ENCODE results near the gene BCAS3. TPM values are rescaled to one million over a fixed set of nuclear protein-coding genes. Genes with fewer than 3 reads are reported as not detected.

The BCAS3 gene
- total RNA-seq, 1 experiment from 2014 or later: 26.3 TPM

GRCh38 chr17:61253937-61254574 lies 576.4 kb downstream of the BCAS3 start (continued):
- no peak for TF ChIP-seq ZBTB33 (IDR thresholded peaks at IDR 0.05; ENCODE audit: extremely low read depth, insufficient replicate concordance, low read length)

- Histone ChIP-seq H3K9me2 (ENCODE audit: insufficient read depth) (no peaks in the 10 kb centered on the region), H3K4me3 (replicated peaks in 1 of 2; ENCODE audit: low read depth in 1 of 2, low read length in 2 of 2) (no peak overlapping the region), H3K79me2 (ENCODE audit: insufficient read depth, low read length) (no peaks in the 10 kb centered on the region), H3K27ac (ENCODE audit: low read depth, low read length) (no peak overlapping the region), H3K4me2 (ENCODE audit: low read length) (no peak overlapping the region), H3K27me3 (ENCODE audit: insufficient read depth, low read length) (peaks cover 7% of the 10 kb centered on the region; the same call in 1 of the 2 replicates), H3K4me1 (ENCODE audit: control insufficient read depth in 1 of 2, insufficient read depth in 2 of 2, low read length in 2 of 2) (peaks cover 4 to 13% of the 10 kb centered on the region in 2 experiments; a peak in 3 of 4 replicates), H4K20me1 (ENCODE audit: insufficient read depth) (no peaks in the 10 kb centered on the region), H3K9me3 (ENCODE audit: control insufficient read depth in 1 of 2, insufficient read depth in 1 of 2, low read depth in 1 of 2, low read length in 2 of 2) (no peaks in the 10 kb centered on the region), H3K9ac (ENCODE audit: low read length) (no peak overlapping the region), H2AFZ (ENCODE audit: low read depth, low read length, poor library complexity, severe bottlenecking) (no peak overlapping the region), H3K36me3 (ENCODE audit: control insufficient read depth in 1 of 2, insufficient read depth in 2 of 2, low read length in 2 of 2) (no peaks in the 10 kb centered on the region)
- ChIA-PET CTCF (no interaction called here), RAD21 (ENCODE audit: low non-redundant PET in 1 of 2, low total read pairs in 2 of 2, uncharacterized antibody in 2 of 2, unreplicated experiment in 2 of 2) (no interaction called here), POLR2A (no interaction called here)
- DNase-seq (ENCODE audit: low read depth, low spot score) (no peak), ATAC-seq (no peak)
- intact Hi-C loops (cut with micrococcal nuclease): no loop called here
- no TSS peak for BruUV-seq (replicated peaks)
- TF ChIP-seq FOSL1 (IDR thresholded peaks at IDR 0.05; ENCODE audit: low read depth) (no peak), POLR2A (IDR thresholded peaks at IDR 0.05; ENCODE audit: borderline replicate concordance, extremely low read depth, insufficient read depth, insufficient read length) (no peak), SP1 (IDR thresholded peaks at IDR 0.05; ENCODE audit: low read depth) (no peak), EZH2phosphoT487 (IDR thresholded peaks at IDR 0.05; ENCODE audit: borderline replicate concordance) (no peak), JUND (IDR thresholded peaks at IDR 0.05) (no peak), YY1 (IDR thresholded peaks at IDR 0.05; ENCODE audit: extremely low read depth, insufficient replicate concordance, low read depth, low read length) (no peak), CBX3 (IDR thresholded peaks at IDR 0.05; ENCODE audit: low read depth) (no peak), SRF (IDR thresholded peaks at IDR 0.05; ENCODE audit: low read depth) (no peak), CEBPB (IDR thresholded peaks at IDR 0.05; ENCODE audit: low read depth) (no peak), SIN3A (IDR thresholded peaks at IDR 0.05; ENCODE audit: low read depth) (no peak), EGR1 (IDR thresholded peaks at IDR 0.05; ENCODE audit: low read depth) (no peak)
These were observed 577.3 kb downstream of the BCAS3 start for GRCh38 chr17:61254904-61255303.

All from HCT116 (cell line).